Stimulated activated CD4-positive, alpha-beta T cell treated with anti-CD3 and anti-CD28 coated beads, Interleukin-4, amount 100 ng/mL, for 24 hours (primary cell): ENCODE data around the gene LIME1.

ENCODE experiments used
- DNase-seq: peaks from one replicate; pipeline ENCODE4 v3.0.0-alpha.2; 2020

The LIME1 gene

GRCh38 chr20:63751471-63752271 lies 15.2 kb downstream of the LIME1 start:
- DNase-seq = no peak

- no peak for DNase-seq
Observed at GRCh38 chr20:63752411-63753101, 16.1 kb downstream of the LIME1 start.

DNA sequence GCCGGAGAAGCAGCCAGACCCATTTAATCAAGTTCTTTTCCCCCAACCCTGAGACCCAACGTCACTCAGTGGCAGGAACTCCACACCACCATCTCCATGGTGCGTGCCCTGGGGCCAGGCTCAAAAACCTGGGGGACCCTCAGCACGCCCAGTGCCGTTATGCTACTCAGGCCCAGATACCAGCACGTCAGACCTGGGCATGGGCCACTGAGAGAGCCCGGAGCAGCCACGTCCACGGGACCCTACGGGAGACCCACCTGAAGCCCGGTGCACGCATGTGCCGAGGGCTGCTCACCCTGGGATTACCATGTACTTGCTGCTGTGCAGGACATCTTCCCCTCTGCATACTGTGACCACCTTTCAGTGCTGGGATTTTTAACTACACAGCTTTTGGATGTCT lies 16.9 kb downstream of the LIME1 start:
- no peak for DNase-seq

DNA sequence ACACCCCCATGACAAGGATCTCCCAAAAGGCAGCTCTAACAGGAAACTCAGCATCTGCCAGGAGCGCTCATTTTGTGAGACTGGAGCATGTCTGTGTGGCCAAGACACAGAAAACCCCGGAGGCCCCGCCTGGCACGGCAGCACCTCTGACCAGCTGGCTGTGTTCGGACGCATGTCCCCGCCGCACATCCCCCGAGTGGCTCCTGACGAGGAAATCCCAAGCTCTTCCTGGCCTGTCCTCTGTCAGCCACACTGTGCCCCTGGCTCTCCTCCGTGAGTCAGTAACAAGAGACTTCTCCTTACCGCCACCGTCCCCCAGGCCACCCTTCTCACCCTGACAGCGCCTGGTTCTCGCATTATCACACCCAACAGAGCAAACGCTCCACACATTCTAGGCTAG lies 17.5 kb downstream of the LIME1 start:
- no peak for DNase-seq

DNA sequence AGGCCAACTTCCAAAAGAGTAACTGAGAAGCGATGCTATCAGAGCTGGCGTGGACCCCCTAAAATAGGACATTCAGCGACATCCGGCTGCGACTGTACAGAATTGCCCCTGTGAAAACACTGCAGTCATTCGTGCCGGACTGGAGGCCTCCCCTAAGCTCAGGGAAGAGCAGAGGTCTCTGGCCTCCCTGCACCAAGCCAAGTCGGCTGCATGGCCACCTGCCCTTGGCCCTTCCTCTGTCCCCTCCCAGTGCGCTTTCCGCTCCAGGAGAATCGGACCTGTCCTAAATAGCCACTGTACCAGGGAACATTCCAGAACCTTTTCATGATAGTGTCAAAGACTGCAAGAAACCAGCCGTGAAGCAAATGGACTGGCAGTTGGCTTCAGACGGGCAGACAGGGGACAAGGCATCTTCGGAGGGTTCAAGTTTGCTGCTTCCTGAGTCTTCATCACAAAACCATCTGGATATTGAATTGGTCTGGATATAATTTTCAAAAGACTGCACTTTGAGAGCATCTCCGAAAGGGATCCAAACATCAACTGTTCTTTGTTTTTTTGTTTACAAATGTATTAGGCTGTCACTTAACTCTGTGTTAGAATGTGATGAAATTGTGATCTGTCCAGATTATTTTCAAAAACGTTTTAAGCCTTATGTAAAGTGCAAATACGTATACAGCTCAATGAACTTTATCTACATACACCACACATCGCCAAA lies 19.6 kb downstream of the LIME1 start:
- no peak for DNase-seq

GRCh38 chr20:63756648-63756991 lies 20.2 kb downstream of the LIME1 start:
- DNase-seq = no peak

- no peak for DNase-seq
Observed at GRCh38 chr20:63758152-63758551, 21.7 kb downstream of the LIME1 start.

- no peak for DNase-seq
Observed at GRCh38 chr20:63759377-63759901, 23.0 kb downstream of the LIME1 start.

DNA sequence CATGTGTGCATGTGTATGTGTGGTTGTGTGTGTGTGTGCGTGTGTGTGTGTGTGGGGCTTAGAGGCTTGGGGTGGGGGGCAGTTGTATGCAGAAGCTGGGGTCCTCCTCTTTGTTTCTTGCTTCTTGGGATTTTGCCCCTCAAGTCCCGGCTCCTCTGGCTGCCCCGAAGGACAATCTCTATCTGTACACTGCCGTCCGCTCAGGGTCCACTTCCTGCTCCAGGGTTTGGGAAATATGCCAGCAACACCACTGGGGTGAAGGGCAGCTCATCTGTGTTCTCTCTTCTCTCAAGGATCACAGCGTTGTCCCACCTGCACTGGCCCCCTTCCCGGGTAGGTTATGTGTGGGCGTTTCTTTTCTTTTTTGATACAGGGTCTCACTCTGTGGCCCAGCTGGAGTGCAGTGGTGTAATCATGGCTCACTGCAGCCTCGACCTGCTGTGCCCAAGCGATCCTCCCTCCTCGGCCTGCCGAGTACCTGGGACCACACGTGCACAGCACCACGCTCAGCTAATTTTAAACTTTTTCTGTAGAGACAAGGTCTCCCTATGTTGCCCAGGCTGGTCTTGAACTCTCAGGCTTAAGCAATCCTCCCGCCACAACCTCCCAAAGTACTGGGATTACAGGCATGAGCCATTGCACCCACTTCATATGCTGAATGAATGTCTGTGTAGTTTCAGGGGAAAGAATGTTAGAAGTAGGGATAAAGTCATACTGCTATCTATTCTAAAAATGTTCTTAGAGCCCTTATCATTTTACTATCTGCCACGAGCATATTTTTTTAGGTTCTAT lies 28.8 kb downstream of the LIME1 start:
- DNase-seq = no peak

DNA sequence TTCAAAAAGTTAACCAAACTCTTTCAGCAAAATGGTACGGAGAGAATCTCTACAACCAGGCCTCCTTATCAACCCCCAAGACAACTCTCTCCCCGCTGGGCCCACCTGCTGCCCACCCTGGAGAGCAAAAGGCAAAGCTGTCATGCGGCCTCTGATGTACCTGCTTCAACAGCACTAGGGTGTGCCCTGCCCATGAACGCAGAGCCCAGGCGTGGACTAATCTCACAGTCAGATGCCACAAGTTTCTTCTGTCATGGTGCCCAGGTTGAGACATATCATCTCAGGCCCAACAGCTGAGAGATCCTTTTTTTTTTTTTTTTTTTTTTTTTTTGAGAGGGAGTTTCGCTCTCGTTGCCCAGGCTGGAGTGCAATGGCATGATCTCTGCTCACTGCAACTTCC lies 29.4 kb downstream of the LIME1 start:
- no peak for DNase-seq

DNA sequence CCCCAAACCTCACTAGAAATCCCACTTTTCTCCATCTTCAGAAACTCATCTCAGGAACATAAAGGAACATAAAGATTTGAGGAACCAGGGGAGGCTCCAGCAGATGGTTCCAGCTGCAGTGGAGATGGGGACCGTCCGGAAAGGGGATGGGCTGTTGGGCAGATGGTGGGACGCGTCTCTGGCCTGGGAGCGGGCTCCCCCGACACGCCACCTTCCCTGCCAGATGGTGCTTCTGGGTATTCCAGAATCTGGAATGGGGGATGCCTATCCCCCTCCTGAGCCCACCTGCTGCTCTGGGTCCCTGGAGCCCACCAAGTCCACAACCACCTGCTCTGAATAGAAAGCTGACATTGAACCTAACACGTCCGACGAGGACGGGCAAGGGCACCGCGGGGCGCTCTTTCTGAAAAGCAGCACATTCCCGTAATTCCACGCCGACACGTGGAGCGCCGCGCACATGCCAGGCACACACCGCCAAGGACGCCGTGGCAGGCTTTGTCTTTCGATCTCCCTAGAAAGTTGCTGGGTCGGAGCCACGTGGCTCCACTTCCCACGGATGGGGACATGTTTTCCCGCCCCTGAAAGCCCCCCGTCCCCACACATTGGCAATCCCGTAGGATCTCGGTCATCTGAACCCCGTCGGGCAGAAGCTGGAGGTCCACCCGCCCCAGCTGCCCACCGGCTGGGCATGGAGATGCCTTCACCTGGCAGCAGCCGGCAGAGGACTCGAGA lies 30.4 kb downstream of the LIME1 start:
- no peak for DNase-seq

DNA sequence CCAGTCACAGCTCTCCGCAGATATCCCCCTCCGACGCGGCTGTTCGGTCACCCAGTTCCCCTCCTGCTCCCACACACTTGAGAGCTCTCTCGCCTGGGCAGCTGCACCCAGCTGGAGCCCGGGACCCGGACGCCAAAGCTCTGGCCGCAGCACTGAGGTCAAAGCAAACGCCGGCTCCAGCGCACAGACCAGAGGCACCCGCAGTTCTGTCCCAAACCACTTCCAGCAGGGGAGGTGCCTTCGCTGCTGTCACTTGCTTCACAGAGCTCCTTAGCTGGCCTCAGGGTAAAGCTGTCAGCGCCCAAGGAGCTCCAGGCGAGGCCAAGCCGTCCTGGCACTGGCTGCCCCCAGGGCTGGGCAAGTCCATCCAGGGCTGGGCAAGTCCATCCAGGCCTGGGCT lies 31.0 kb downstream of the LIME1 start:
- DNase-seq = no peak

DNA sequence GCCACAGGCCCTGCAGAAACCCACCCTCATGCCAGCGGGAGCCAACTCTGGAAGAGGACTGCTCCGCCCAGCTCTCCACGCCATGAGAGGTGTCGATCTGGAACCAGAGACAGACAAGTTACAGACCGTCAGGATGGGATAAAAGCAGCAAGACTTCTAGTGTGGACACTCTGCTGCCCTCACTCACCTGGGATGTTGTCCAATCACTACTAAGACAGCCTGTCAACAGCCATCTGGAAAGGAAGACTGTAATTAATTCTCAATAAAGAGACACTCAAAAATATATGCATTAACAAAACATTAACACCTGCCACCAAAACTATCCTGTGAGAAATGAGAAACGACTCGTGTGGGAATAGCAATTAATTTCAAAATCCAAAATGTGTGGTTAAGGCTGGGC lies 31.4 kb downstream of the LIME1 start:
- DNase-seq = no peak

DNA sequence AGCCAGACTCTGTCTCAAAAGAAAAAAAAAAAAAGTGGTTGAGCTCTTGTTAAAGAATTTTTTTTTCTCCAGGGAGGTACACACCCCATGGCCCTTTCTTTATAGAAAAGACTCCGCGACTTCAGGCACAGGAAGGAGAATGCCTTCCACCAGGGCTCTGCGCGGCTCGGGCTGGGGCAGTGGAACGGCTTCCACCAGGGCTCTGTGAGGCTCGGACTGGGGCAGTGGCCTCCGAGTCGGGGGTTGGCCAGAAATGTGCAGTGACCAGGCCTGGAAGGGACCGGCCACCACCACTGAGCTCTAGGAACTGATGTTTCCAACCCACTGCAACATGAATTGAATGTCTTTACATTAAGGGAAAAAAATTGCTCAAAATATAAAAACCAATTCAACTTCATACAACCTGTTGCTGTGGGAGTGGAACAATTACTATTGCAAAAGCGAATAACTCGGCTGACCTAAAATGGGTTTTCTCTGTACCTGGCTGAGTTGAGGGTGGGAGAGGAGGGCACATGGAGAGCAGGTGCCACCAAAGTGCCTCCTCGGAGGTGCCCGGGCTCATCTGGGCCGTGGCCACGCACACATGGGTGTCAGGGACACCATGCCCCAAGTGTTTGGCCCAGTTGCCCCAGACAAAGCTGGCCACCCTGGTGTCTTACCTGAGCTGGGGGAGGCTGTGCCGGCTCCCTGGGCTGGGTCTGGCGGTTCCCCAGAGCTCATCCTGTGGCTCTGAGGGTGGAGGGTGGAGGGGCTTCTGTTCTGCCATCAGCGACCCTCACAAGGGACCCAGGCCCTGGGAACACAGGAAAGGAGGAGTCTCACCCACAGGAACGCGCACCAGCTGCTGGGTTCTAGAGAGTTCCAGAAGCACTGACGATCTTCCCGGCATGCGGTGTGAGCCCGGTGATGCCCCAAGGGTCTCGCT lies 32.4 kb downstream of the LIME1 start:
- no peak for DNase-seq

GRCh38 chr20:63769891-63770474 lies 33.5 kb downstream of the LIME1 start:
- DNase-seq = no peak

- DNase-seq = no peak
Observed at GRCh38 chr20:63771046-63771707, 34.7 kb downstream of the LIME1 start.

GRCh38 chr20:63772781-63773518 lies 36.5 kb downstream of the LIME1 start:
- DNase-seq = no peak

DNA sequence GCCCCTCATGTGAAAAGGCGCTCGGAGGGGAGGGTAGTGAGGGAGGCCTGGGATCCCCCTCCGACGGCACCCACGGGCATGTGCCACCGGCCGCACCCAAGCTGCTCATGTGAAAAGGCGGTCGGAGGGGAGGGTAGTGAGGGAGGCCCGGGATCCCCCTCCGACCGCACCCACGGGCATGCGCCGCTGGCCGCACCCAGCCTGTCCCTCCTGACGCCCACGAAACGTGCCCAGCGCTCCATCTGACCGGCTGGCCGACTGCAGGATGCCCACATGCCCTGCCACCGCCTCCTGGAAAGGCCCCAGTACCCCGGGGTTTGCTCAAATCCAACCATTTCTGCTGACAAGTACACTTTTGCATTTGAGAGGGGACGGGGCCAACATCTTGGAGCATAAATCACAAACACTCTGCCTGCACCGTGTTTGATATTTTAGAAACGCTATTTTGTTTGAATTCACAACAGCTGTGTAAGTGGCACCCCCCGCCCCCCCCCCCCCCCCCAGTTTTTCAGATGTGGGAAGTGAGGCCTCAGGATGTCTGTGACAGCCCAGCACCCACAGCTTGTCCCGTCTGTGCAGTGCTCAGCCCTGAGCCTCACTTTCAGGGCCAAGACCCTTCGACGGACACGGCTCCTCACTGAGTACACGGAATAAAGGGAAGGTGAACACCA lies 37.2 kb downstream of the LIME1 start:
- DNase-seq = no peak

GRCh38 chr20:63774306-63774705 lies 37.8 kb downstream of the LIME1 start:
- DNase-seq = no peak
